Fibroblast of mammary gland (primary cell): ENCODE data around the gene MEX3A.

Experiments used
- DNase-seq: peaks from one replicate; pipeline ENCODE4 v3.0.0-alpha.2; 2010; ENCODE audit warnings: low read depth
- H3K4me3 ChIP-seq: 2 replicates; pipeline ENCODE4 v1.5.1; 2011; ENCODE audit warnings: low read depth, mild to moderate bottlenecking, low read length, moderate library complexity; ENCODE audit not compliant: control insufficient read depth
- TF ChIP-seq, protein P1 (sequence below): conservative IDR thresholded peaks from 2 replicates; pipeline ENCODE4 v1.5.1; 2011; ENCODE audit warnings: low read depth, low read length, inconsistent platforms; ENCODE audit not compliant: control insufficient read depth, insufficient read depth

The MEX3A gene

DNA sequence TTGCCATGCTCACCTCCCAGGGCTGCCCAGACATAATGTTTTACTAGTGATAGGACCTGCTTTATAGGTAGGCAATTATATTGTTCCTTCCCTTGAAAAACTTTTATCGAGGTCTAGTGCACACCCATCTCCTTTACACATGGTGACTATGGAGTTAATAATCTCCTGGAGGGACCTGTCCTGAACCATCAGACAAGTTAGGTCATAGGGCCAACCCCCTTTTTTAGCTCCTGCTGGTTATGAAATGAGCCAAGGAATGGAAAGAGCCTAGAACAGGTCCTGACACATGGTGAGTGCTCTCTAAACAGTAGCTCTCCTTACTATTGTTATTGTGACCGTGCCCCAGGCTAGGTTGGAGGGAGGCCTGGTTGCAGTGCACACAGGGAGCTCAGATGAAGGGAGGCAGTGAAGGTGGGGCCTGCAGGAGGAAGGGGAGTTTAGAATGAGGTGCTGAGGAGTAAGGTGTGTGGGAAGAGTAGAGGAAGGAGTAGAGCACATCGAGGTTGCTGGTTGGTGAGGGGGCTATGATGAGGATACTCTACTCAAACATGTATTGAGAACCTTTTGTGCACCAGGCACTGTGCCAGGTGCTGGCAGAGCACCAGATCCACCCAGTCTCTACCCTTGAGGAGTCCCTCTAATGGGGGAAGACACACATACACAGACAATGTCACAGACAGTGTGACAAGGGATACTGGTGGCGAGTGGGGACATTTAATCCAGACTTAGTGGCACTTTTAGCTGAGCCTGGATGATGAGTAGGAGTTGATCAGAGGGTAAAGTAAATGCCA, 18.1 kb upstream of the MEX3A start:
- no peak for DNase-seq
- H3K4me3 ChIP-seq = no peak overlapping the region
- TF ChIP-seq, protein P1, sequence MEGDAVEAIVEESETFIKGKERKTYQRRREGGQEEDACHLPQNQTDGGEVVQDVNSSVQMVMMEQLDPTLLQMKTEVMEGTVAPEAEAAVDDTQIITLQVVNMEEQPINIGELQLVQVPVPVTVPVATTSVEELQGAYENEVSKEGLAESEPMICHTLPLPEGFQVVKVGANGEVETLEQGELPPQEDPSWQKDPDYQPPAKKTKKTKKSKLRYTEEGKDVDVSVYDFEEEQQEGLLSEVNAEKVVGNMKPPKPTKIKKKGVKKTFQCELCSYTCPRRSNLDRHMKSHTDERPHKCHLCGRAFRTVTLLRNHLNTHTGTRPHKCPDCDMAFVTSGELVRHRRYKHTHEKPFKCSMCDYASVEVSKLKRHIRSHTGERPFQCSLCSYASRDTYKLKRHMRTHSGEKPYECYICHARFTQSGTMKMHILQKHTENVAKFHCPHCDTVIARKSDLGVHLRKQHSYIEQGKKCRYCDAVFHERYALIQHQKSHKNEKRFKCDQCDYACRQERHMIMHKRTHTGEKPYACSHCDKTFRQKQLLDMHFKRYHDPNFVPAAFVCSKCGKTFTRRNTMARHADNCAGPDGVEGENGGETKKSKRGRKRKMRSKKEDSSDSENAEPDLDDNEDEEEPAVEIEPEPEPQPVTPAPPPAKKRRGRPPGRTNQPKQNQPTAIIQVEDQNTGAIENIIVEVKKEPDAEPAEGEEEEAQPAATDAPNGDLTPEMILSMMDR = no peak

GRCh38 chr1:156099282-156099681, 17.0 kb upstream of the MEX3A start:
- TF ChIP-seq, protein P1 = no peak
- no peak overlapping the region for H3K4me3 ChIP-seq
- DNase-seq = no peak

GRCh38 chr1:156098784-156099183, 16.5 kb upstream of the MEX3A start:
- no peak overlapping the region for H3K4me3 ChIP-seq
- TF ChIP-seq, protein P1 = no peak
- DNase-seq = no peak

DNA sequence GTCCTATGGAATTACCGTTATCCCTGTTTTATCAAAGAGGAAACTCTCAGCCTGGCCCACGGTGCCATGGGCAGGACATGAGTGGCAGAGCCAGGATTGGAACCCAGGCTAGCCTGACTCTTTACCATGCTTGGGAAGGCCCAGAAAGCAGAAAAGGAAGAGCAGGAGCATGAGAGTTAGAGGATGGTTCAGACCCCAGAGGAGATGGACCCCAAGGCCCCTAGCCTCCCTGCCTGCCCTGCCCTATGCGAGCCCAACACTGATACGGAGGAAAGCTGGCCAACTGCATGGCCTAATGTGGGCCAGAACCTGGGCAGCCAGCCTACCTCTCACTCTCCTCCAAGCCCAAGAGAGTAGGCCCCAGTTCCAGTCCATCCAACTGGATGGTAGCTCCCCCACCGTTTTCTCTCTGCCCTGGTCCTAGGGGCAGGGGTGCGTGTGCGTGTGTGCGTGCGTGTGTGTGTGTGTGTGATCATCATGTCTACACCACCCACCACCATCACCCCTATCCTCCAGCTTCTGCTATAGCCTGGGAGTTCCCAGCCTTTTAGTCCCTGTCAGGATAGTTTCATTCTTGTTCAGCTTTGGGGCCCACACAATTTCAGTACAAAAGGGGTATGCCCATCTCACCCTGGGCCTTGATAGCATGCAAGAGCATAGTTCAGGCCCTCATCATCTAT, 15.4 kb upstream of the MEX3A start:
- no peak for DNase-seq
- TF ChIP-seq, protein P1 = no peak
- no peak overlapping the region for H3K4me3 ChIP-seq

DNA sequence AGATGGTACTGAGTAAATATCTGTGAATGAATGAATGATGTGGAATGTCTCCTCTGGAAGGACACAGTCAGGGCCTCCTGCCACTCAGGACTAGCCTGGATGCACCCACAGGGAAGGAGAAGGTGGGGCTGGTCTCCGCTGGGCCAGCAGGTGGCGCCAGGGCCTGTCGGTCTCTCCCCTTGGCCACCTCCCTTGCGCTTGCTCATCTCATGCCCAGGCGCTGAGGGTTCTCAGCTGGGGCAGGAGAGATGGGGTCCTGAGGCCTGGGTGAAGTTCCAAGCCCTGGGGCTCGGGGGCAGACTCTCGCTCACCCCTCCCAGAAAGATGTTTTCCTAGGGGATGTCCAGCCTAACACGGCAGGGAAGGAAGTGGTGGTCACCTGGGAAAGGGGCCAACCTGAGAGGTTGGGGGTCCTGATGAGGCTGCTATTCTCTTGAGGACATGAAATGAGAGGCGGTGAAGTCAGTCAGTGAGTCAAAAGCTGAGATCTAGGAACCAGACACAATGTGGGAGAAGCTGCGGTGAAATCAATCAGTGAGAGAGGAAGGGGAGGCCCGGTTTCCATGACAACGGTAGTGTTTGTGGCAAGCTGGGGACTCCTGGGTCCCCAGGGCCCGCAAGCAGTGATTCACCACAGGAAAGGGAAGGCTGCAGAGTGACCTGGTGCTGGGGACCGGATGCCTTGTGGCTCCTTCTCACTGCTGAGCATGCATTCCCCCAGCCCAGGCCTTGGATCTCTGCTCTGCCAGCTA, 14.6 kb upstream of the MEX3A start:
- no peak overlapping the region for H3K4me3 ChIP-seq
- TF ChIP-seq, protein P1 = peak; percentile 94
- DNase-seq = peak; percentile 83

DNA sequence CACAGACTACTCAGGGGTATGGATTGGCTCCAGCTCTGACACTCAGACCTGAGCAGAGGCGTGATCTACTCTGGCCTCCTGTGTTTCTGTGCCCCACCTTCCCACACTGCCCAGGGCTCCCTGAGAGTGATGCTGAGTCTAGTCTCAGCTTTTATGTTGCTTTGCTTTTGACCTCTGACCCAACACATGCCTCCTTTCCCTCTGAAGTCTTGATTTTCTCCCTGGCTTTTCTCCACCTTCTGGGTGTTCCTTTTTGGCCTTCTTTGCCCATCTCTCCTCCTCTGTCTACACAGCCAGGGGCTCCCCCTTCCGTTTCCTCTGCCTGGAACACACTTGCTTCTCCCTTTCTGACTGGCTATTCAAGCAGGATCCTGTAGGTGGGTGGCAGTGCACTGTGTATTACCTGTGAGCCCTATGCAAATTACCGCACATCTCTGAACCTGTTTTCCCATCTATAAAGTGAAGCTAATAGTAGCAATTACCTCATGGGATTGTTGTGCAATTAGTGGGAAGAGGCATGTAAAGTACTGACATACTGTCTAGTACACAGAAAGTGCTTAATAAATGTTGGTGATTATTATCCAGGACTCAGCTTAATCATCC, 13.7 kb upstream of the MEX3A start:
- H3K4me3 ChIP-seq = no peak overlapping the region
- DNase-seq = peak; percentile 36
- TF ChIP-seq, protein P1 = no peak
